Frontal cortex (tissue), 4 donors: ENCODE data around the gene C1orf52. TPM values are rescaled to one million over a fixed set of nuclear protein-coding genes. Genes with fewer than 3 reads are reported as not detected.
"Not testable (repeated sequence)": the region's sequence is repeated elsewhere in the genome, so short reads cannot be mapped to it uniquely, and the experiment has no call there.

ENCODE experiments used
- DNase-seq, 2 donors: peaks; one replicate each; pipeline ENCODE4 v3.0.0; 2012; ENCODE audit warnings: low spot score in 2 of 2
- FAIRE-seq: peaks from 2 replicates; lab custom pipeline; 2012; peaks lifted over from hg19 to GRCh38; lab: Jason Lieb, UNC
- total RNA-seq: library from RNA; depleted of rRNA; stranded (reverse); fragments of >200 nt; gene quantifications from one replicate; pipeline ENCODE4 v1.2.3, GENCODE V29; 2014
- donor health status: control.
- donor health status: control.
- donor health status: control.

Gene C1orf52
- total RNA-seq, 1 donor from 2014 or later, result 27.7 TPM

GRCh38 chr1:85279458-85280080 is 20.1 kb upstream of the C1orf52 start:
- no peak for DNase-seq
- no peak for FAIRE-seq

GRCh38 chr1:85278853-85279314 is 19.4 kb upstream of the C1orf52 start:
- DNase-seq, result peak in 1 of 2 donors; percentile 34
- no peak for FAIRE-seq

- FAIRE-seq (no peak), DNase-seq (no peak)
Measured at GRCh38 chr1:85277802-85278201, 18.3 kb upstream of the C1orf52 start.

- FAIRE-seq (no peak), DNase-seq (no peak)
Measured at GRCh38 chr1:85276978-85277639, 17.6 kb upstream of the C1orf52 start.

- peak; percentile 23 for FAIRE-seq
- DNase-seq, result peak; percentile 87 to 95
Measured at GRCh38 chr1:85276215-85276977, 16.9 kb upstream of the C1orf52 start, which contains the start of gene BCL10. BCL10 (minus strand) TSS chr1:85276632; CDS start chr1:85276352, 280 bp downstream.

GRCh38 chr1:85275701-85276214 is 16.3 kb upstream of the C1orf52 start:
- DNase-seq (no peak), FAIRE-seq (no peak)

GRCh38 chr1:85274969-85275453 is 15.5 kb upstream of the C1orf52 start:
- DNase-seq, result no peak
- FAIRE-seq, result no peak

GRCh38 chr1:85273397-85273796 is 13.9 kb upstream of the C1orf52 start:
- no peak for DNase-seq
- no peak for FAIRE-seq

GRCh38 chr1:85268801-85269585 is 9.5 kb upstream of the C1orf52 start:
- FAIRE-seq, result no peak
- DNase-seq, result no peak

GRCh38 chr1:85267313-85267712 is 7.9 kb upstream of the C1orf52 start:
- DNase-seq (no peak), FAIRE-seq (peak; percentile 6)

- FAIRE-seq (no peak), DNase-seq (no peak)
Measured at GRCh38 chr1:85264150-85264549, 4.7 kb upstream of the C1orf52 start.

- FAIRE-seq (no peak), DNase-seq (no peak)
Measured at GRCh38 chr1:85262985-85263384, 3.5 kb upstream of the C1orf52 start.

- FAIRE-seq (no peak), DNase-seq (peak in 1 of 2 donors; percentile 21)
Measured at GRCh38 chr1:85259912-85260274, 431 bp upstream of the C1orf52 start.

- DNase-seq (no peak), FAIRE-seq (no peak)
Measured at GRCh38 chr1:85258536-85259117, 835 bp downstream of the C1orf52 start.

- not testable (repeated sequence) for DNase-seq, FAIRE-seq
Measured at GRCh38 chr1:85249042-85249441, 10.4 kb downstream of the C1orf52 start.

GRCh38 chr1:85245891-85246290 is 13.6 kb downstream of the C1orf52 start:
- FAIRE-seq (no peak), DNase-seq (no peak)

GRCh38 chr1:85245456-85245855 is 14.0 kb downstream of the C1orf52 start:
- FAIRE-seq (no peak), DNase-seq (no peak)

GRCh38 chr1:85244271-85245061 is 15.0 kb downstream of the C1orf52 start:
- DNase-seq (no peak), FAIRE-seq (no peak)

GRCh38 chr1:85243372-85243771 is 16.1 kb downstream of the C1orf52 start:
- DNase-seq (no peak), FAIRE-seq (no peak)
